Measurements from ENCODE around the gene CDC37.

The CDC37 gene

GRCh38 chr19:10442698-10443097 is 39.4 kb upstream of the CDC37 start:
- no peak for ATAC-seq
- TF ChIP-seq CSDC2 (CRISPR knock-in tag; IDR thresholded peaks at IDR 0.05) = no peak
- no peak for TF ChIP-seq TCF4 (CRISPR knock-in tag; IDR thresholded peaks at IDR 0.05; ENCODE audit: borderline replicate concordance)
- TF ChIP-seq ZFP3 (CRISPR knock-in tag; IDR thresholded peaks at IDR 0.05) = no peak
- no peak for TF ChIP-seq ZNF8 (CRISPR knock-in tag; IDR thresholded peaks at IDR 0.05)

- ATAC-seq = no peak
- no peak for TF ChIP-seq ZFP30 (CRISPR knock-in tag; IDR thresholded peaks at IDR 0.05)
- TF ChIP-seq CSDC2 (CRISPR knock-in tag; IDR thresholded peaks at IDR 0.05) = no peak
- TF ChIP-seq TSHZ2 (CRISPR knock-in tag; IDR thresholded peaks at IDR 0.05) = no peak
- no peak for TF ChIP-seq ZC3H10 (CRISPR knock-in tag; IDR thresholded peaks at IDR 0.05)
- TF ChIP-seq TCF4 (CRISPR knock-in tag; IDR thresholded peaks at IDR 0.05; ENCODE audit: borderline replicate concordance) = no peak
- TF ChIP-seq CSRNP3 (CRISPR knock-in tag; IDR thresholded peaks at IDR 0.05) = no peak
Measured at GRCh38 chr19:10439588-10439987, 36.2 kb upstream of the CDC37 start.

GRCh38 chr19:10433131-10433536 is 29.8 kb upstream of the CDC37 start:
- no peak for TF ChIP-seq ZFP3 (CRISPR knock-in tag; IDR thresholded peaks at IDR 0.05)
- TF ChIP-seq RARB (CRISPR knock-in tag; IDR thresholded peaks at IDR 0.05) = no peak
- no peak for TF ChIP-seq TOX (CRISPR knock-in tag; IDR thresholded peaks at IDR 0.05; ENCODE audit: borderline replicate concordance)
- TF ChIP-seq TSHZ2 (CRISPR knock-in tag; IDR thresholded peaks at IDR 0.05) = no peak
- TF ChIP-seq PPARA (CRISPR knock-in tag; IDR thresholded peaks at IDR 0.05; ENCODE audit: borderline replicate concordance) = no peak
- ATAC-seq = no peak

GRCh38 chr19:10432736-10433130 is 29.4 kb upstream of the CDC37 start:
- no peak for ATAC-seq
- TF ChIP-seq GLIS3 (CRISPR knock-in tag; IDR thresholded peaks at IDR 0.05) = no peak
- TF ChIP-seq TOX (CRISPR knock-in tag; IDR thresholded peaks at IDR 0.05; ENCODE audit: borderline replicate concordance) = no peak
- no peak for TF ChIP-seq CSRNP3 (CRISPR knock-in tag; IDR thresholded peaks at IDR 0.05)
- no peak for TF ChIP-seq ZNF8 (CRISPR knock-in tag; IDR thresholded peaks at IDR 0.05)
- TF ChIP-seq PPARA (CRISPR knock-in tag; IDR thresholded peaks at IDR 0.05; ENCODE audit: borderline replicate concordance) = no peak
- TF ChIP-seq ZNF70 (CRISPR knock-in tag; IDR thresholded peaks at IDR 0.05) = no peak
- TF ChIP-seq BACH2 (CRISPR knock-in tag; IDR thresholded peaks at IDR 0.05; ENCODE audit: borderline replicate concordance) = no peak
- no peak for TF ChIP-seq POU6F1 (CRISPR knock-in tag; IDR thresholded peaks at IDR 0.05; ENCODE audit: borderline replicate concordance, low read depth)
- TF ChIP-seq TSHZ2 (CRISPR knock-in tag; IDR thresholded peaks at IDR 0.05) = no peak
- no peak for TF ChIP-seq CSDC2 (CRISPR knock-in tag; IDR thresholded peaks at IDR 0.05)
- no peak for TF ChIP-seq ISL1 (CRISPR knock-in tag; IDR thresholded peaks at IDR 0.05)
- TF ChIP-seq SNAI2 (CRISPR knock-in tag; IDR thresholded peaks at IDR 0.05) = no peak
- no peak for TF ChIP-seq ESRRG (CRISPR knock-in tag; IDR thresholded peaks at IDR 0.05)
- TF ChIP-seq ZFP3 (CRISPR knock-in tag; IDR thresholded peaks at IDR 0.05) = no peak
- no peak for TF ChIP-seq TCF4 (CRISPR knock-in tag; IDR thresholded peaks at IDR 0.05; ENCODE audit: borderline replicate concordance)
- no peak for TF ChIP-seq RARB (CRISPR knock-in tag; IDR thresholded peaks at IDR 0.05)
